Neural progenitor cell (in vitro differentiated cells): ENCODE results near the gene TIFAB.

ENCODE experiments used
- EZH2 ChIP-seq: fragments of 200-600 bp; sonication (generic); IDR thresholded peaks from 2 replicates; pipeline ENCODE4 v1.6.1; 2017; ENCODE audit warnings: antibody characterized with exemption, mild to moderate bottlenecking, moderate library complexity
- EZH2phosphoT487 ChIP-seq: fragments of 200-600 bp; sonication (generic); IDR thresholded peaks from 2 replicates; pipeline ENCODE4 v1.6.1; 2017; ENCODE audit warnings: antibody characterized with exemption
- TF ChIP-seq, protein P1 (sequence below): fragments of 200-600 bp; sonication (generic); IDR thresholded peaks from 2 replicates; pipeline ENCODE4 v1.5.1; 2017; ENCODE audit warnings: antibody characterized with exemption, mild to moderate bottlenecking

DNA sequence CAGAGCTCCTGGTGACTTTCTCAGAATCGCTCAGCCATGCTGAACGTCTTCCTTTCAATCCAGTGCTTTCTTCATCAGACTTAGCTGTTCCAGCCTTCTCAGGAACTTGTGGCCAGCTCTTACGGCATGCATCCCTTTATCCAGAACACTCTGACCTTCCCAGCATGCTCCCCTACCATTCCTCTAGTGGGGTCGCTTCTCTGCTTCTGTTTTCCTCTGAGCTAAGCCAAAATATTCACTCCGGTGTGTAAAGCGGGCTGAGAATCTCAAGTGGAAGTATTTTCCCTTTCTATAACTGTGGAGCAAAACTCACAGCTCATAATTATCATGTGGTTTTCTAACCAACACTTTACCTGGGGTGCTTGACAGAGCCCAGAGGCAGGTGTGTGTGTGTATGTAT is 11.2 kb downstream of the TIFAB start:
- TF ChIP-seq, protein P1, sequence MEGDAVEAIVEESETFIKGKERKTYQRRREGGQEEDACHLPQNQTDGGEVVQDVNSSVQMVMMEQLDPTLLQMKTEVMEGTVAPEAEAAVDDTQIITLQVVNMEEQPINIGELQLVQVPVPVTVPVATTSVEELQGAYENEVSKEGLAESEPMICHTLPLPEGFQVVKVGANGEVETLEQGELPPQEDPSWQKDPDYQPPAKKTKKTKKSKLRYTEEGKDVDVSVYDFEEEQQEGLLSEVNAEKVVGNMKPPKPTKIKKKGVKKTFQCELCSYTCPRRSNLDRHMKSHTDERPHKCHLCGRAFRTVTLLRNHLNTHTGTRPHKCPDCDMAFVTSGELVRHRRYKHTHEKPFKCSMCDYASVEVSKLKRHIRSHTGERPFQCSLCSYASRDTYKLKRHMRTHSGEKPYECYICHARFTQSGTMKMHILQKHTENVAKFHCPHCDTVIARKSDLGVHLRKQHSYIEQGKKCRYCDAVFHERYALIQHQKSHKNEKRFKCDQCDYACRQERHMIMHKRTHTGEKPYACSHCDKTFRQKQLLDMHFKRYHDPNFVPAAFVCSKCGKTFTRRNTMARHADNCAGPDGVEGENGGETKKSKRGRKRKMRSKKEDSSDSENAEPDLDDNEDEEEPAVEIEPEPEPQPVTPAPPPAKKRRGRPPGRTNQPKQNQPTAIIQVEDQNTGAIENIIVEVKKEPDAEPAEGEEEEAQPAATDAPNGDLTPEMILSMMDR, result no peak
- TF ChIP-seq EZH2, result no peak
- no peak for TF ChIP-seq EZH2phosphoT487
